Transverse colon (tissue), 4 donors: Measurements from ENCODE around the gene CAPN7. TPM values are rescaled to one million over a fixed set of nuclear protein-coding genes. Genes with fewer than 3 reads are reported as not detected.

Source experiments
- DNase-seq: peaks from one replicate; pipeline ENCODE4 v3.0.0-alpha.2; 2019
- H3K27ac ChIP-seq, 4 donors: fragments of 200-600 bp; sonication (generic); 2 replicates each; pipeline ENCODE4 v1.5.1; 2016 to 2018; ENCODE audit warnings: inconsistent platforms in 4 of 4
- H3K27me3 ChIP-seq: fragments of 200-600 bp; sonication (generic); 2 replicates; pipeline ENCODE4 v1.5.1; 2017; ENCODE audit warnings: inconsistent platforms
- H3K36me3 ChIP-seq, 4 donors: fragments of 200-600 bp; sonication (generic); 2 replicates each; pipeline ENCODE4 v1.5.1; 2017 to 2019; ENCODE audit warnings: inconsistent platforms in 4 of 4
- H3K4me1 ChIP-seq, 4 donors: fragments of 200-600 bp; sonication (generic); 2 replicates each; pipeline ENCODE4 v1.5.1; 2017 to 2020; ENCODE audit warnings: inconsistent platforms in 4 of 4
- H3K4me3 ChIP-seq, 4 donors: fragments of 200-600 bp; sonication (generic); 1 replicate in 1 of 4; 2 replicates in 3 of 4; pipeline versions ENCODE4 v1.5.1 to v1.6.1; 2017 to 2019; ENCODE audit warnings: inconsistent platforms in 4 of 4
- H3K9me3 ChIP-seq, 2 donors: fragments of 200-600 bp; sonication (generic); 2 replicates each; pipeline ENCODE4 v1.5.1; 2017 to 2019; ENCODE audit warnings: inconsistent platforms in 2 of 2
- EP300 ChIP-seq: sonication (generic); formaldehyde crosslinking; IDR thresholded peaks from one replicate; pipeline ENCODE4 v1.6.1; 2017; ENCODE audit warnings: antibody characterized with exemption, low read depth
- POLR2A ChIP-seq: fragments of 450-650 bp; IDR thresholded peaks from one replicate; pipeline ENCODE4 v1.6.1; 2016; ENCODE audit warnings: antibody characterized with exemption, mild to moderate bottlenecking, moderate library complexity
- POLR2AphosphoS5 ChIP-seq, 3 donors: sonication (generic); formaldehyde crosslinking; IDR thresholded peaks; one replicate each; pipeline ENCODE4 v1.6.1; 2016; ENCODE audit warnings: antibody characterized with exemption in 3 of 3
- WGBS, 2 donors: methylation state at CpG; one replicate each; pipeline ENCODE4 v1.1.5; 2018; ENCODE audit warnings: low coverage in 1 of 2; 5-methylcytosine and 5-hydroxymethylcytosine counted together
- in situ Hi-C, 4 donors: fragments of 200-750 bp; cut with MboI; loops; one replicate each; pipeline versions ENCODE4 v1.15.0 to v1.15.1; 2017; ENCODE audit warnings: low sequenced_read_pairs in 3 of 4, low pct_ligation_motif_present in 1 of 4, low pct_unique_long_range_greater_than_20kb in 1 of 4
- intact Hi-C: fragments of 100-400 bp; cut with DNase I; formaldehyde crosslinking; loops from one replicate; pipeline ENCODE4 v1.15.1; 2023; ENCODE audit warnings: low total_unique reads
- total RNA-seq, 4 donors: library from RNA; depleted of rRNA; stranded (reverse); fragments of >200 nt; gene quantifications; one replicate each; pipeline ENCODE4 v1.1.0, GENCODE V29; 2016
- TF ChIP-seq, protein P1 (sequence below), 5 experiments: fragments of 200-600 bp in 3 of 5; fragments of 450-650 bp in 2 of 5; sonication (generic) in 3 of 5; IDR thresholded peaks; 1 replicate in 2 of 5; 2 replicates in 3 of 5; pipeline ENCODE4 v1.5.1; 2016 to 2017; ENCODE audit warnings: antibody characterized with exemption in 5 of 5, inconsistent platforms in 3 of 5, mild to moderate bottlenecking in 2 of 5, moderate library complexity in 1 of 5

CAPN7 gene
- total RNA-seq, 4 donors from 2014 or later, result 12.1 to 78.4 (median 48.8) TPM

DNA sequence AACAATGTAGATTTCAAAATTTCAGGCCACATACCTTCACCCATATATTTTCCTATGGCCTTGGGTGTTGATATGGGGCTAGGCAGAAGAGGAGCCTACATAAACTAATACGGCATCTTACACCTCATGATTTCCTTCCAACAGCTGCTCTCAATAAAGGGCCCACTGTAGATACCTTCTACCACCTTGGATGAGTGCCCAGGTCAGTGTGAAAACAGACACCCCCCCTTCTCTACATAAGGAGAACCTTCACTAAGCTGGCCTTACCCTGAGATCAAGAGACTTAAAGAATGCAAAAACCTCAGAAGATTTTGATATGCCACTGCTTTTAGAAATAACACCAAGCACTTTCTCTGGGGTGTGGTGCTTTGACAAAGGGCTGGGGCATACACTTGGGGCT is 83.6 kb downstream of the CAPN7 start:
- Histone ChIP-seq H3K27ac (peak overlapping the region in 1 of 4 donors; percentile 77), H3K36me3 (no peaks in the 10 kb centered on the region), H3K9me3 (no peaks in the 10 kb centered on the region), H3K4me3 (no peak overlapping the region), H3K27me3 (no peaks in the 10 kb centered on the region), H3K4me1 (peaks cover 8 to 36% (median 12%) of the 10 kb centered on the region in 4 donors)
- WGBS, 2 donors, result 89% methylated on average over 1 of the region's 1 CpG; no CpG with 5 or more reads in 1 of the 2 donors
- in situ Hi-C loops (no loop called here), intact Hi-C loops (no loop called here)
- no peak for TF ChIP-seq POLR2A
- TF ChIP-seq, protein P1, sequence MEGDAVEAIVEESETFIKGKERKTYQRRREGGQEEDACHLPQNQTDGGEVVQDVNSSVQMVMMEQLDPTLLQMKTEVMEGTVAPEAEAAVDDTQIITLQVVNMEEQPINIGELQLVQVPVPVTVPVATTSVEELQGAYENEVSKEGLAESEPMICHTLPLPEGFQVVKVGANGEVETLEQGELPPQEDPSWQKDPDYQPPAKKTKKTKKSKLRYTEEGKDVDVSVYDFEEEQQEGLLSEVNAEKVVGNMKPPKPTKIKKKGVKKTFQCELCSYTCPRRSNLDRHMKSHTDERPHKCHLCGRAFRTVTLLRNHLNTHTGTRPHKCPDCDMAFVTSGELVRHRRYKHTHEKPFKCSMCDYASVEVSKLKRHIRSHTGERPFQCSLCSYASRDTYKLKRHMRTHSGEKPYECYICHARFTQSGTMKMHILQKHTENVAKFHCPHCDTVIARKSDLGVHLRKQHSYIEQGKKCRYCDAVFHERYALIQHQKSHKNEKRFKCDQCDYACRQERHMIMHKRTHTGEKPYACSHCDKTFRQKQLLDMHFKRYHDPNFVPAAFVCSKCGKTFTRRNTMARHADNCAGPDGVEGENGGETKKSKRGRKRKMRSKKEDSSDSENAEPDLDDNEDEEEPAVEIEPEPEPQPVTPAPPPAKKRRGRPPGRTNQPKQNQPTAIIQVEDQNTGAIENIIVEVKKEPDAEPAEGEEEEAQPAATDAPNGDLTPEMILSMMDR (IDR thresholded peaks at IDR 0.05), result no peak
- TF ChIP-seq POLR2AphosphoS5 (IDR thresholded peaks at IDR 0.05), result no peak
- no peak for TF ChIP-seq EP300
- DNase-seq, result no peak

DNA sequence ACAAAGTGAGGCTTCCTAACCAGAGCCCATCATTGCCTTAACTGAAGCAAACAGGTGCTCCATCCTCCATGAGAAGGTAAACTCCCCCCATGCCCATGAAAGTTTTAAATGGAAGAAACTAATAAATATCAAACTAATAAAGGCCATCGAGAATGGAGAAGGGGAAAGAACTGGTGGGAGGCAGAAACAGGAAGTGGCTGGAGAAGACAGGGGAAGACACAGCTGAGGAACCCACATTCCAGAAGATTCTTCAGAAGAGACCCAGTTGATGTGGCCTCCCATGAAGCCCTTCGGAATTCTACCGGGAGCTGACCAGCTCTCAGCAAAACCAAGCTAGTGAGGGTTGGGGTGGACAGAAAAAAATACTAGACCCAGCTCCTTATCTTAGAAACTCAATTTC is 84.7 kb downstream of the CAPN7 start:
- in situ Hi-C loops (no loop called here), intact Hi-C loops (no loop called here)
- Histone ChIP-seq H3K27me3 (no peaks in the 10 kb centered on the region), H3K4me1 (peaks cover 8 to 41% (median 12%) of the 10 kb centered on the region in 4 donors), H3K27ac (peak overlapping the region; percentile 20 to 77 (median 72)), H3K9me3 (no peaks in the 10 kb centered on the region), H3K4me3 (no peak overlapping the region), H3K36me3 (no peaks in the 10 kb centered on the region)
- no peak for TF ChIP-seq POLR2A
- TF ChIP-seq, protein P1 (IDR thresholded peaks at IDR 0.05), result no peak
- no peak for TF ChIP-seq POLR2AphosphoS5 (IDR thresholded peaks at IDR 0.05)
- no peak for TF ChIP-seq EP300
- WGBS, 2 donors, result 74 to 88% methylated on average over 3 of the region's 3 CpGs
- no peak for DNase-seq

DNA sequence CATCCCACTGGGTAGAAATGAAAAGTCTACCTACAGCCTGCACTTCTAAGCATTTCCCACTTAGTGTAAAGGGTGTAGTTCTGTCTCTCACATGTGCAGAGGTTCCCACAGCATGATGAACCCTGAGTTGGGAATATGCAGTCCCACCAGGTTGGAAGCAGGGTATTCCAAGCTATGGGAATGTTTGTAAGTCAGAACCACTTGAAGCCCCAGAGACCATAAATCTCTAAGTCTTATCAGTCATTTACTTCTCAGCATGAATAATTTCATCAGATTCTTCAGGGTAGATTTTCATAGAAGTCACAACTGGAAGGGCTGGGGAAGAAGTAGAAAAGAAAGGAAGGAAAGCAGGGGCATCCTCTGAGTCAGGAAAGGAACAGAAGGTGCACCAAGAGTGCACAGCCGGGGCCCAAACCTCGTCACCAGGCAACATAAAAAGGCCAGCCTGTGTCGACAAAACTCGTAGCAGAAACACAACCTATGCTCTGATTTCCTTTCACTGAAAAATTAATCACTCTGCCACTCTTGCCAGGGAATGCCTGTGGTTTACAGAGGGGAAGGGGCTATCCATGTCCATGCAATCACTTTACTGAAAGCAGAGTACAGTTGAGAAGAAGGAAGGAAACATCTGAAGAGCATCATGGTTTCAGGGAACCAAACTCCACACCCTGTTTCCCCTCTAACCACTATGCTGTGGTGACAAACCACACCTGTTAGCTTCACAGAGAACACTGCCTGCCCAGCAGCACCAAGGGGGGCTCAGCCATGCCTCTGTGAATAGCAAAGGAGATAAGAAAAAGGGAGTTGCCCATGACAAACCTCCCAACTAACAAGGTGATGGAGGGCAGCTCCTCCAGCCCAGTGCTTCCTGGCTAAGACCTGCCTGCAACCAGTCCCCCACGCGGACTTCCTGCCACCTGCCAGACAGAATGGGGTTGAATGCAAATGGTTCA is 85.8 kb downstream of the CAPN7 start:
- Histone ChIP-seq H3K4me1 (peaks cover 8 to 41% (median 12%) of the 10 kb centered on the region in 4 donors), H3K36me3 (no peaks in the 10 kb centered on the region), H3K9me3 (no peaks in the 10 kb centered on the region), H3K27me3 (no peaks in the 10 kb centered on the region), H3K27ac (peak overlapping the region; percentile 69 to 77 (median 76)), H3K4me3 (no peak overlapping the region)
- intact Hi-C loops, result no loop called here
- in situ Hi-C loops, result no loop called here
- TF ChIP-seq EP300, result no peak
- TF ChIP-seq, protein P1 (IDR thresholded peaks at IDR 0.05), result no peak
- no peak for TF ChIP-seq POLR2AphosphoS5 (IDR thresholded peaks at IDR 0.05)
- no peak for TF ChIP-seq POLR2A
- DNase-seq, result peak; percentile 52
- 69 to 80% methylated on average over 2 to 6 of the region's 6 CpGs for WGBS, 2 donors

DNA sequence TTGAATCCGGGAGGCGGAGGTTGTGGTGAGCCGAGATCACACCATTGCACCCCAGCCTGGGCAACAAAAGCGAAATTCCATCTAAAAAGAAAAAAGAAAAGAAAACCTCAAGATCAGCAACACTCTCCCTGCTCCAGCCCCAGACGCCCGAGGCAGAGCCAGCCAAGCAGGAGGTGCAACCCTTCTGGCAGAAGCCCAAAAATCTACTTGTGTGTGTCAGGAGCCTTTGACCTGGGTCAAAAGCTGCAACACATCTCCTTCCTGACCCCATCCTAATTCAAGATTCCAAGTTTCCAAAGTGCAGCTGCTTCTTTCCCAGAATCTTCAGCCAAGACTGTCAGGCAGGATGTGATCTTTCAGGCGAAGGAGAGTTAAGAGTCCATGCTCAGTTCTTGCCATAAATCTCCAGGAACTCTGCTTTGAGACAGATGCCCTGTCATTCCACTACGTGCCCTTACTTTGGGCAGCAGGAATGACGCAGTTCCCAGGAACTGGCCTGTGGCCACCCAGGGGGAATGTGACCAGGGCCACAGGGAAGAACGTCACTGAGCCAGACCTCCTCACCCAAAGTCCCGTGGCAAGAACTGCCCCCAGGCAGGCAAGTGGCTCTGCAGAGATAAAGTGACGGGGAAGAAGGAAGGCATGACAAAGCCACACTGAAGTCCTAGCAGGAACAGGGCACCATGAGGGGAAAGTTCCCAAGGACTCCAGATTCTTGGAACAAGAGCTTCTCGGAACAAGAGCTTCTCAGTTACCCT is 86.9 kb downstream of the CAPN7 start:
- Histone ChIP-seq H3K9me3 (no peaks in the 10 kb centered on the region), H3K4me1 (peaks cover 8 to 40% (median 12%) of the 10 kb centered on the region in 4 donors), H3K36me3 (no peaks in the 10 kb centered on the region), H3K4me3 (no peak overlapping the region), H3K27ac (peak overlapping the region; percentile 69 to 77 (median 76)), H3K27me3 (no peaks in the 10 kb centered on the region)
- in situ Hi-C loops (no loop called here), intact Hi-C loops (no loop called here)
- TF ChIP-seq, protein P1 (IDR thresholded peaks at IDR 0.05), result no peak
- TF ChIP-seq POLR2AphosphoS5 (IDR thresholded peaks at IDR 0.05) (peak; percentile 13 to 27 (median 14)), POLR2A (no peak)
- DNase-seq, result peak; percentile 32
- WGBS, 2 donors, result 68% methylated on average over 13 of the region's 13 CpGs; no CpG with 5 or more reads in 1 of the 2 donors
